ENCODE results near the gene RAMP1. TPM values are rescaled to one million over a fixed set of nuclear protein-coding genes. Genes with fewer than 3 reads are reported as not detected.
"Not testable (repeated sequence)": the region's sequence is repeated elsewhere in the genome, so short reads cannot be mapped to it uniquely, and the experiment has no call there.

The RAMP1 gene
- total RNA-seq, 1 donor from 2014 or later, result 2.1 TPM

DNA sequence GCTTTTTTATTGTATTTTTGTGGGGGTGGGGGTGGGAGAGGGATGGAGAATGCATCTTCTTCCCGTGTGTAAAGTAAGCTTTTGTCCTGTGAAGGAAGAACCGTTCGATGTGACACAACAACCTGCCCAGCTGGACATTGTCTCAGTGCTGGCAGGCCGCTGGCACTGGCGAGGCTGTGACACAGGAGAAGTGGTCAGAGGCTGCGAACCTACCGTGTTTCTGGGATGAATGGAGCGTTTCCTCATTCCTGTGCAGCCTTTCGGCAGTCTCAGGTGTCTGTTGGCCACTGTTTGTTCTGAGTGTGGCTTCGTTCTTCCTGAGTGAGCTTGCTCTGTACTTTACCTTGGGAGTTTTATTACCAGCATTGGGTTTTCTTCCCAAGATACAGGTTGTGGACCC, 8.0 kb downstream of the RAMP1 start:
- peaks cover 6% of the 10 kb centered on the region for H3K27me3 Mint-ChIP-seq (ENCODE audit: low read depth)
- TF ChIP-seq, protein P1, sequence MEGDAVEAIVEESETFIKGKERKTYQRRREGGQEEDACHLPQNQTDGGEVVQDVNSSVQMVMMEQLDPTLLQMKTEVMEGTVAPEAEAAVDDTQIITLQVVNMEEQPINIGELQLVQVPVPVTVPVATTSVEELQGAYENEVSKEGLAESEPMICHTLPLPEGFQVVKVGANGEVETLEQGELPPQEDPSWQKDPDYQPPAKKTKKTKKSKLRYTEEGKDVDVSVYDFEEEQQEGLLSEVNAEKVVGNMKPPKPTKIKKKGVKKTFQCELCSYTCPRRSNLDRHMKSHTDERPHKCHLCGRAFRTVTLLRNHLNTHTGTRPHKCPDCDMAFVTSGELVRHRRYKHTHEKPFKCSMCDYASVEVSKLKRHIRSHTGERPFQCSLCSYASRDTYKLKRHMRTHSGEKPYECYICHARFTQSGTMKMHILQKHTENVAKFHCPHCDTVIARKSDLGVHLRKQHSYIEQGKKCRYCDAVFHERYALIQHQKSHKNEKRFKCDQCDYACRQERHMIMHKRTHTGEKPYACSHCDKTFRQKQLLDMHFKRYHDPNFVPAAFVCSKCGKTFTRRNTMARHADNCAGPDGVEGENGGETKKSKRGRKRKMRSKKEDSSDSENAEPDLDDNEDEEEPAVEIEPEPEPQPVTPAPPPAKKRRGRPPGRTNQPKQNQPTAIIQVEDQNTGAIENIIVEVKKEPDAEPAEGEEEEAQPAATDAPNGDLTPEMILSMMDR (IDR thresholded peaks at IDR 0.05; ENCODE audit: unreplicated experiment), result no peak
- H3K4me1 Mint-ChIP-seq, result peaks cover 27% of the 10 kb centered on the region
- H3K9me3 Mint-ChIP-seq, result no peaks in the 10 kb centered on the region
- no peak overlapping the region for H3K27ac Mint-ChIP-seq
- H3K36me3 Mint-ChIP-seq, result no peaks in the 10 kb centered on the region
- no peak for DNase-seq (ENCODE audit: low spot score in 2 of 2, unreplicated experiment in 2 of 2)
- H3K4me3 Mint-ChIP-seq, result no peak overlapping the region

DNA sequence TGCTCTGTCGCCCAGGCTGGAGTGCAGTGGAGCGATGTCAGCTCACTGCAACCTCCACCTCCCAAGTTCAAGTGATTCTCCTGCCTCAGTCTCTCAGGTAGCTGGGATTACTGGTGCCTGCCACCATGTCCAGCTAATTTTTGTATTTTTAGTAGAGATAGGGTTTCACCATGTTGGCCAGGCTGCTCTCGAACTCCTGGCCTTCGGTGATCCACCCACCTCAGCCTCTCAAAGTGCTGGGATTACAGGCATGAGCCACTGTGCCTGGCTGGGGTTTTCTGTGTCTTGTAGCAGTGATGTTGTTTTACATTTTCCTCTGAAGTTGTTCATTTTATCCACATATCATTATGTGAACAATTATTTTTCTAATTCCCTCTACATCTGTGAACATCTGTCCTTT, 8.7 kb downstream of the RAMP1 start:
- not testable (repeated sequence) for H3K27ac Mint-ChIP-seq; H3K27me3 Mint-ChIP-seq (ENCODE audit: low read depth); H3K36me3 Mint-ChIP-seq; DNase-seq (ENCODE audit: low spot score in 2 of 2, unreplicated experiment in 2 of 2); H3K9me3 Mint-ChIP-seq; H3K4me3 Mint-ChIP-seq
- peaks cover 28% of the 10 kb centered on the region for H3K4me1 Mint-ChIP-seq

DNA sequence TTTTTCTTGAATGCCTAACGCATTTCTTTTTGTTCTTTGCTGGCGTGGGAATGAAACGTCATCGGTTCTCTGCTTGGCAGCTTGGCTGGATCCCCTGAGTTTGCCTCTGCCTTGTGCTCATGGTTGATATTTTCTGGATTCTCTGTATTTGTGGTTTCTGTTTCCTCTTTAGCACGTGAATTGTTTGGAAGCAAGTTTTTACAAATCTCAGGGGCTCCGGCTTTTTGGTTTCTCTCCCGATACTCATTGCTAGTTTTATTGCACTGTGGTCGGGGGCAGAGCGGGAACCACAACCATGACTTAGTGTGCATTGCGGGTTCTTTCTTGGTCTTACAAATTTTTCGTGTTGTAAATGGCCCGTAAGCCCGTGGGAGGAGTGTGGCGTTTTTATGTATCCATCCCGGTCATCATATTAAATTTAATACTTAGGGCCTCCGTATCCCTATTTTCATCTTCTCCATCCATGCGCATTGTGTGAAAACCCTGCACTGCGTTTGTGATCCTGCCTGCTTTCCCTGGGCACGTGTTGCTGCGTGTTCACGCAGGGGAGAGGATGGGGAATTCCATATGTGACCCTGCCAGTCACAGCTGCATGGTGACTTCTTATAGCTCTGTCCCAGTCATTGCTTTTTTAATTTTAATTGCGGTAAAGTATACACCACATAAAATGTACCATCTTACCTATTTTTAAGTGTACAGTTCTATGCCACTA, 9.4 kb downstream of the RAMP1 start:
- Mint-ChIP-seq H3K36me3 (no peaks in the 10 kb centered on the region), H3K27me3 (ENCODE audit: low read depth) (no peaks in the 10 kb centered on the region), H3K4me3 (no peak overlapping the region), H3K27ac (no peak overlapping the region), H3K4me1 (peaks cover 35% of the 10 kb centered on the region), H3K9me3 (no peaks in the 10 kb centered on the region)
- DNase-seq (ENCODE audit: low spot score in 2 of 2, unreplicated experiment in 2 of 2), result no peak
- TF ChIP-seq, protein P1 (IDR thresholded peaks at IDR 0.05; ENCODE audit: unreplicated experiment), result no peak

DNA sequence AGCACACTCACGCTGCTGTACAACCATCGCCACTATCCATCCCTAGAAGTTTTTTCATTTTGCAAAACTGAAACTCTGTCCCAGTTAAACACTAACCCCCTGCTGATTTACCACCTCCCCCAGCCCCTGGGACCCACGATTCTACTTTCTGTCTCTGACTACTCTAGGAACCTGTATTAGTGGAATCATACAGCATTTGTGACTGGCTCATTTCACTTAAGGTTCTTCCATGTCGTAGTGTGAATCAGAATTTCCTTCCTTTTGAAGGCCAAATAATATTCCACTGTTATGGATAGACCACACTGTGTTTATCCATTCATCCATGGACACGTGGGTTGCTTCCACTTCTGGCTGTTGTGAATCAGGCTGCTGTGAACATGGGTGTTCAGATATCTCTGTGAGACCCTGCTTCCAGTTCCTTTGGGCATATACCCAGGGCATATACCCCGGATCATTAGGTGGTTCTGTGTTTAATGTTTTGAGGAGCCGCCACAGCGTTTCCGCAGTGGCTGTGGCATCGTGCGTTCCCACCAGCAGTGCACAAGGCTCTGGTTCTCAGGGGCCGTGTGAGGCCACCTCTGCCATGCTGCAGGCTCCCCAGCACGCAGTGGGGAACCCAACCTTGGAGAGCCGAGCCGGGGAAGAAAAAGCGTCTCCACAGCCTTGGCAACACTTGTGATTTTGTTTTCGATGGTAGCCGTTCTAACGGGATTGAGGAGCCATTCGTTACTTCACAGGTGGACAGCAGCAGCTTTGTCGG, 10.1 kb downstream of the RAMP1 start:
- no peak overlapping the region for H3K4me3 Mint-ChIP-seq
- TF ChIP-seq, protein P1 (IDR thresholded peaks at IDR 0.05; ENCODE audit: unreplicated experiment), result no peak
- no peak overlapping the region for H3K27ac Mint-ChIP-seq
- peaks cover 34% of the 10 kb centered on the region for H3K4me1 Mint-ChIP-seq
- H3K9me3 Mint-ChIP-seq, result no peaks in the 10 kb centered on the region
- H3K27me3 Mint-ChIP-seq (ENCODE audit: low read depth), result no peaks in the 10 kb centered on the region
- no peak for DNase-seq (ENCODE audit: low spot score in 2 of 2, unreplicated experiment in 2 of 2)
- H3K36me3 Mint-ChIP-seq, result no peaks in the 10 kb centered on the region

DNA sequence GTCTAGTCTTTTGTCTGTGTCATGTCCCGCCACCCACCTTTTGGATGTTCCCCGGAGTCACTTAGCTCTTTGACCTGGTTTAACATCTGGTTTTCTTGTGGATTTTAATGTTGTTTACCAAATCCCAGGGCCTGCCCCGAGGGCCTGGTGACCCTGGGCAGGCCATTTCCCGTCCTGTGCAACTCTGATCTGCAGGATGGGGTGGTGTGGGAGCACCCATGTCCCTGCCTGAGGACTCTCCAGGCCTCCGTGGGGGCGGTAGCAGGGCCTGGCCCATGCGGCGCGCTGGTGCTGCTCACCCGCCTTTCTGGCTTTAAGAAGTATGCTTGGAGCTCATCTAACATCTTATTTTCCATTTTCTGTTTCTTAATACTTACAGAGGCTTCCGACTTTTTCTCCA, 10.7 kb downstream of the RAMP1 start:
- no peaks in the 10 kb centered on the region for H3K9me3 Mint-ChIP-seq
- H3K4me3 Mint-ChIP-seq, result no peak overlapping the region
- no peaks in the 10 kb centered on the region for H3K36me3 Mint-ChIP-seq
- TF ChIP-seq, protein P1 (IDR thresholded peaks at IDR 0.05; ENCODE audit: unreplicated experiment), result no peak
- H3K27ac Mint-ChIP-seq, result no peak overlapping the region
- H3K4me1 Mint-ChIP-seq, result peaks cover 31% of the 10 kb centered on the region
- no peaks in the 10 kb centered on the region for H3K27me3 Mint-ChIP-seq (ENCODE audit: low read depth)
- no peak for DNase-seq (ENCODE audit: low spot score in 2 of 2, unreplicated experiment in 2 of 2)
